DND-41 (cell line): ENCODE results near the gene ADAP2.

Experiments
- ATAC-seq: fragments of 200-7000 bp; cut with Tn5 transposase; 3 replicates; pipeline ENCODE4 v1.9.1; 2021; ENCODE audit warnings: low read depth; ENCODE audit not compliant: insufficient read depth
- DNase-seq: peaks from one replicate; pipeline ENCODE4 v3.0.0-alpha.2; 2020
- H2AFZ ChIP-seq: 2 replicates; pipeline ENCODE4 v1.6.0; 2012; ENCODE audit warnings: low read depth, low read length
- H3K27ac ChIP-seq: 2 replicates; pipeline ENCODE4 v1.5.1; 2012; ENCODE audit warnings: low read length, inconsistent platforms
- H3K27me3 ChIP-seq: fragments of 200-600 bp; sonication (generic); 2 replicates; pipeline ENCODE4 v1.6.0; 2012; ENCODE audit warnings: low read length, mild to moderate bottlenecking, inconsistent platforms; ENCODE audit not compliant: insufficient read depth, poor library complexity
- H3K36me3 ChIP-seq: 2 replicates; pipeline ENCODE4 v1.5.1; 2012; ENCODE audit warnings: low read length, inconsistent platforms; ENCODE audit not compliant: insufficient read depth
- H3K4me1 ChIP-seq: 2 replicates; pipeline ENCODE4 v1.5.1; 2012; ENCODE audit warnings: mild to moderate bottlenecking, low read length; ENCODE audit not compliant: insufficient read depth
- H3K4me2 ChIP-seq: 2 replicates; pipeline ENCODE4 v1.6.0; 2012; ENCODE audit warnings: mild to moderate bottlenecking, moderate library complexity, low read length, inconsistent platforms; ENCODE audit not compliant: insufficient read depth
- H3K4me3 ChIP-seq, 2 experiments: fragments of 200-600 bp in 1 of 2; shearing (Covaris generic) in 1 of 2; 2 replicates each; pipeline ENCODE4 v1.5.1; 2012 to 2016; ENCODE audit warnings: inconsistent platforms in 2 of 2, low read length in 2 of 2, mild to moderate bottlenecking in 2 of 2, low read depth in 1 of 2, moderate library complexity in 1 of 2
- H3K79me2 ChIP-seq: 2 replicates; pipeline ENCODE4 v1.6.0; 2012; ENCODE audit warnings: low read length, inconsistent platforms; ENCODE audit not compliant: insufficient read depth
- H3K9ac ChIP-seq: 2 replicates; pipeline ENCODE4 v1.6.0; 2012; ENCODE audit warnings: low read depth, mild to moderate bottlenecking, inconsistent platforms, low read length, moderate library complexity
- H3K9me3 ChIP-seq: 2 replicates; pipeline ENCODE4 v1.5.1; 2012; ENCODE audit warnings: low read length, moderate library complexity, mild to moderate bottlenecking, inconsistent platforms; ENCODE audit not compliant: insufficient read depth, severe bottlenecking
- H4K20me1 ChIP-seq: 2 replicates; pipeline ENCODE4 v1.6.0; 2012; ENCODE audit warnings: low read length; ENCODE audit not compliant: insufficient read depth
- CTCF ChIP-seq: IDR thresholded peaks from 2 replicates; pipeline ENCODE4 v1.5.1; 2012; ENCODE audit warnings: borderline replicate concordance, low read length, moderate library complexity, mild to moderate bottlenecking; ENCODE audit not compliant: poor library complexity, severe bottlenecking; ENCODE audit errors: extremely low read depth
- EZH2 ChIP-seq: IDR thresholded peaks from 3 replicates; pipeline ENCODE4 v1.6.1; 2012; ENCODE audit warnings: borderline replicate concordance, low read depth, mild to moderate bottlenecking, moderate library complexity, low read length, inconsistent platforms; ENCODE audit not compliant: severe bottlenecking

ADAP2 gene

DNA sequence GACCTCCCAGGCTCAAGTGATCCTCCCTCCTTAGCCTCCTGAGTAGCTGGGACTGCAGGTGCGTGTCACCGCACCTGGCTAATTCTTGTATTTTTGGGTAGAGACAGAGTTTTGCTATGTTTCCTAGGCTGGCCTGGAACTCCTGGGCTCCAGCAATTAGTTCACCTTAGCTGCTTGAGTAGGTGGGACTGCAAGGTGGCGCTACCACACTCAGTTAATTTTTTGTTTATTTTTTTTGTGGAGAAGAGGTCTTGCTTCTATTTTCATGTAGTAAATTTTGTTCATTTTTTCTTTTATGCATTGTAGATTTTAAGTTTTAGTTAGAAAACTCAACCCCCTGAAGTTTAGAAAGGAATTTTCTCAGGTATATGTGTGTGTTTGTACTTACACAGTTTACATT, 70.8 kb downstream of the ADAP2 start:
- H3K36me3 ChIP-seq = peaks cover 34% of the 10 kb centered on the region
- DNase-seq (no peak), ATAC-seq (no peak)
- no peak overlapping the region for H3K9ac ChIP-seq
- no peaks in the 10 kb centered on the region for H3K27me3 ChIP-seq
- H3K4me3 ChIP-seq = no peak overlapping the region
- no peak overlapping the region for H3K27ac ChIP-seq
- H3K4me1 ChIP-seq = no peaks in the 10 kb centered on the region
- TF ChIP-seq EZH2 (no peak), CTCF (peak; percentile 15)
- no peaks in the 10 kb centered on the region for H3K79me2 ChIP-seq
- H3K4me2 ChIP-seq = no peak overlapping the region
- no peaks in the 10 kb centered on the region for H3K9me3 ChIP-seq
- no peak overlapping the region for H2AFZ ChIP-seq
- no peaks in the 10 kb centered on the region for H4K20me1 ChIP-seq

DNA sequence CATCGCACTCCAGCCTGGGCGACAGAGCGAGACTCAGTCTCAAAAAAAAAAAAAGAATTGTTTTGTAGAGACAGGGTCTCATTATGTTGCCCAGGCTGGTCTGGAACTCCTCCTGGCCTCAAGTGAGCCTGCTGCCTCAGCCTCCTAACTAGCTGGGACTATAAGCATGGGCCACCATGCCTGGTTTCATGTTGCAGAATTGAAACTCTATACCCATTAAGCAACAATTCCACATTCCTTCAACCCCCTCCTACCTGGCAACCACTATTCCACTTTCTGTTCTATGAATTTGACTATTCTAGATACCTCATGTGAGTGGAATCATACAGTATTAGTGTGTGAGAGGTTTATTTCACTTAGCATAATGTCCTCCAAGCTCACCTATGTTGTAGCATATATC, 73.6 kb downstream of the ADAP2 start:
- no peaks in the 10 kb centered on the region for H3K4me1 ChIP-seq
- H3K4me2 ChIP-seq = no peak overlapping the region
- no peak overlapping the region for H2AFZ ChIP-seq
- no peaks in the 10 kb centered on the region for H3K79me2 ChIP-seq
- H3K4me3 ChIP-seq = no peak overlapping the region
- no peaks in the 10 kb centered on the region for H3K27me3 ChIP-seq
- no peak overlapping the region for H3K27ac ChIP-seq
- TF ChIP-seq CTCF (no peak), EZH2 (no peak)
- H3K9ac ChIP-seq = no peak overlapping the region
- DNase-seq = no peak
- no peaks in the 10 kb centered on the region for H4K20me1 ChIP-seq
- peaks cover 45% of the 10 kb centered on the region for H3K36me3 ChIP-seq
- no peaks in the 10 kb centered on the region for H3K9me3 ChIP-seq
- ATAC-seq = no peak

DNA sequence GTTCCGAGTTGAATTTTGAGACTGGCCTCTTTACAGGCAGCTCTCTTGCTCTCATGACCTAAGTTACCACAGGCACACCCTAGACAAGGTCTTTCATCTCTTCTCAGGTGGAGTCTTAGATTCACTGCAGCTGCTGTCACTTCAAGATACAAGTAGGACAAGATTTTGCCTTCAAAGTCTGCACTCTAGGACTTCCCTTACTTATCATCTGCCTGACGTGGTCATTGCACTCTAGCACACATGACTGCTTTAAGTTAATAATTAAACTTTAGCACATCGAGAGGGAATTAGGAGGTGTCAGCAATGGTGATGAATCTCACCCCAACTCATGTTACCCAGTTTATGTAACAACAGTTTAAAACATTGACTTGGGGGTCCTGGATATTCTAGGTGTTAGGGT, 74.7 kb downstream of the ADAP2 start:
- DNase-seq (no peak), ATAC-seq (no peak)
- Histone ChIP-seq H3K36me3 (peaks cover 41% of the 10 kb centered on the region), H3K9me3 (no peaks in the 10 kb centered on the region), H3K4me3 (no peak overlapping the region), H3K9ac (no peak overlapping the region), H3K4me2 (no peak overlapping the region), H3K79me2 (no peaks in the 10 kb centered on the region), H3K4me1 (no peaks in the 10 kb centered on the region), H3K27ac (no peak overlapping the region), H2AFZ (no peak overlapping the region), H3K27me3 (no peaks in the 10 kb centered on the region), H4K20me1 (no peaks in the 10 kb centered on the region)
- TF ChIP-seq CTCF (no peak), EZH2 (no peak)

DNA sequence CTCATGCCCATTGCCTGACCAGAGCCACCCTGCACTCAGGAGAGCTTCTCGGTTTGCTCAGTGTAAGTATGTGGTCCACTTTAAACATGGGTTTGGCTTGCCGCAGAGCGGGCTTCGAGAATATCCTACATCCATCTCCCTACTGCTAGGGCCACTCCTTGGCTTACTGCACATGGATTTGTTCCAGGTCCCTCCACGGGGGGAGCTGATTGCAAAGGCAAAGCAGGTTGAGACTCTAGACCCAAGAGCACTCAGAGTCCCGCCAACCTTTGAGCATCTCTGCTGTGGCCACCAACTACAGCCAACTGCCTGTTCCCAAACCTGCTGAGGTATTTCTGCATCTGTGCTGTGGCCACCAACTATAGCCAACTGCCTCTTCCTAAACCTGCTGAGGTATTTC, 75.5 kb downstream of the ADAP2 start:
- H3K9ac ChIP-seq = no peak overlapping the region
- no peaks in the 10 kb centered on the region for H3K4me1 ChIP-seq
- H3K4me2 ChIP-seq = no peak overlapping the region
- H3K9me3 ChIP-seq = no peaks in the 10 kb centered on the region
- H2AFZ ChIP-seq = no peak overlapping the region
- no peak overlapping the region for H3K27ac ChIP-seq
- H3K27me3 ChIP-seq = no peaks in the 10 kb centered on the region
- peaks cover 41% of the 10 kb centered on the region for H3K36me3 ChIP-seq
- ATAC-seq = no peak
- H3K4me3 ChIP-seq = no peak overlapping the region
- H3K79me2 ChIP-seq = no peaks in the 10 kb centered on the region
- TF ChIP-seq CTCF (no peak), EZH2 (no peak)
- no peak for DNase-seq
- no peaks in the 10 kb centered on the region for H4K20me1 ChIP-seq
